NCI-H146 treated with DMSO at 0.1 percent for 48 hours (cell line): Measurements from ENCODE around the gene GLIS2.

Source experiments
- DNase-seq: peaks from one replicate; lab custom pipeline; 2025; ENCODE audit not compliant: unreplicated experiment; lab: John Stamatoyannopoulos, UW

Gene GLIS2

GRCh38 chr16:4350365-4350786 lies 34.5 kb downstream of the GLIS2 start:
- DNase-seq: no peak

GRCh38 chr16:4350787-4351659 lies 35.2 kb downstream of the GLIS2 start, which contains the start of gene PAM16:
PAM16 (minus strand) TSS chr16:4351321; CDS start chr16:4351234, 87 bp downstream.
- peak; percentile 94 for DNase-seq

DNA sequence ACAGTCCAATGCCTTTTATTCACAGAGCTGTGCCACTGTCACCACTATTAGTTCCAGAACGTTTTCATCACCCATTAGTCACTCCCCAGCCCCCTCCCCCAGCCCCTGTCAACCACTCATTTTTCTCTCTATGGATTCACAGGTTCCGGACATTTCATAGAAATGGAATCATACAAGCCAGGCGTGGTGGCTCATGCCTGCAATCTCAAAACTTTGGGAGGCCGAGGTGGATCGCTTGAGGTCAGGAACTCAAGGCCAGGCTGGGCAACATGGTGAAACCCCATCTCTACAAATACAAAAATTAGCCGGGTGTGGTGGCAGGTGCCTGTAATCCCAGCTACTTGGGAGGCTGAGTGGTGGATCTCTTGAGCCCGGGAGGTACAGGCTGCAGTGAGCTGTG lies 36.0 kb downstream of the GLIS2 start:
- DNase-seq: no peak

DNA sequence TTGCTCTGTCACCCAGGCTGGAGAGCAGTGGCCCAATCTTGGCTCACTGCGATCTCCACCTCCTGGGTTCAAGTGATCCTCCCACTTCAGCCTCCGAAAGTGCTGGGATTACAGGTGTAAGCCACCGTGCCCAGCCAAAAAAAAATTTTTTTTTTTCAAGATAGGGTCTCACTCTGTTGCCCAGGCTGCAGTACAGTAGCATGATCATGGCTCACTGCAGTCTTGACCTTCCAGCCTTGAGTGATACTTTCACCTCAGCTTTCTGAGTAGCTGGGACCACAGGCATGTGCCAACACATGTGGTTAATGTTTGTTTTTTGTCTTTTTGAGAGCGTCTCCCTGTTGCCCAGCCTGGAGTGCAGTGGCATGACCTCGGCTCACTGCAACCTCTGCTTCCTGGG lies 37.0 kb downstream of the GLIS2 start:
- no peak for DNase-seq

DNA sequence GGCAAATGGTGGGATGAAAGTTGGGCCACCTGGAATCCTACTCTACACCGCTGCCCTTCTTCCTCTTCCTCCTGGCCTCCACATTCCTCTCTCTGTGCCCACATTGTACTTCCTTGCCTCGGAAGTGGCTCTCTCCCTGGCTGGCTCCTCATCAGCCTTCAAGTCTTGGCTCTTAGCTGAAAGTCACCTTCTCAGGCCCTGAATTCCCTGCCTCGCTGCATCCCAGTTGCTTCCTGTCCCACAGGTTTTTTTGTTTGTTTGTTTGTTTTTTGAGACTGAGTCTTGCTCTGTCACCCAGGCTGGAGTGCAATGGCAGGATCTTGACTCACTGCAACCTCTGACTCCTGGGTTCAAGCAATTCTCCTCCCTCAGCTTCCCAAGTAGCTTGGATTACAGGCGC lies 37.8 kb downstream of the GLIS2 start:
- no peak for DNase-seq

DNA sequence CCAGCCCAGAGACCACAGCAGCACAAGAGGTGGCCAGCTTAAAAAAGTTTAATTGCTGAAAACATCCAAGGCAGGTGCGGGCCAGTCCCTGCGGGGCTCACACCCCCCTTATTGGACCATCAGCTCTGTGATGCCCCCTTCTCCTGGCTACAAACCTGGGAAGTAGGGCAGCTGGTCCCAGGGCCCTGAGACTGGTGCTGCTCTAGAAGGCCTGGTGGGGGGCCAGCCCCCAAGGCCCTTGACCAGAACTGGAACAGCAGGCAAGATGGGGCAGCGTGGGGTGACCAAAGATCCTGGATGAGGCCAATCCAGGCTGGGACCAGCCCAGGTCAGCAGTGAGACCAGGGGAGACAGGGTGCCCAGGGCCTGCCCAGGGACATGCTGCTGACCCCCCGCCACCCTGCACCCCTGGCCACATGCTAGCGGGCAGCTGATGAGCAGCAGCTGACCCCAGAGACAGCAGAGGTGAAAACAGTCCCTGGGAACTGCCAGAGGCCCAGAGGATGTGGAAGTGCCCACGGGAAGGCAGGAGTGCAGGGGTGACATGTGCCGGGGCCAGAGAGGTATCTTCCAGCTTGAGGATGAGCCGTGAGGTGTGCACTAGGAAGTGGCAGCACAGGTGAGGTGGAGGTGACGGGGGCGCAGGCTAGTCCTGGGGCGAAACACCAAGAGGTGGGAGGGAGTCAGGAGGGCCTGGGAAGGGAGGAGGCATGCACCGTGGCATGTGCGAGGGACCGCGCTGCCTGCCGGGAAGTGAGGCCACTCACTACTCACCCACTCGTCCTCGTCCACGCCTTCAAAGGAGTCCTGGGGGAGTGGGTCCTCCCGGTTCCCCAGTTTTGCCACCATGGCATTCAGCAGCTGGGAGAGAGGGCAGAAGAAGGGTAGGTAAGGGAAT lies 38.9 kb downstream of the GLIS2 start:
- no peak for DNase-seq

DNA sequence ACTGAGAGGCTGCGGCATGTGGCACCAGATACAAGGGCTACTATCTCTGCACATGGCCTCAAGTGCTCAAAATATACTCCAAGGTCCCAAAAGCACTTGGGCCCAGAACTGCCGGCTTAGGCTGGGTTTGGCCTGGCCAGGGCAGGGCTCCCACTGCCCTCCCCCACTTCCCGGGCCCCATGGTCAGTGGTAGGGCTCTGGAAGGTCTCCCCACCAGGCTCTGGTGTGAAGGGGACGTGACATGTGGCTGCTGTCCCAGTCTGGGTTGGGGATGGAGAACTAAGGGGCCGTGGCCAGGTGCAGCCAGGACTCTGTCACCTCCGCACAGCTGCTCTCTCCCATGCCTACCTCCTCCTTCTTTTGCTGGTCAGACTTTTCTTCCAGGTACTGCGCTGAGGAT lies 41.0 kb downstream of the GLIS2 start:
- no peak for DNase-seq

- no peak for DNase-seq
Observed at GRCh38 chr16:4358236-4358635, 42.4 kb downstream of the GLIS2 start.

DNA sequence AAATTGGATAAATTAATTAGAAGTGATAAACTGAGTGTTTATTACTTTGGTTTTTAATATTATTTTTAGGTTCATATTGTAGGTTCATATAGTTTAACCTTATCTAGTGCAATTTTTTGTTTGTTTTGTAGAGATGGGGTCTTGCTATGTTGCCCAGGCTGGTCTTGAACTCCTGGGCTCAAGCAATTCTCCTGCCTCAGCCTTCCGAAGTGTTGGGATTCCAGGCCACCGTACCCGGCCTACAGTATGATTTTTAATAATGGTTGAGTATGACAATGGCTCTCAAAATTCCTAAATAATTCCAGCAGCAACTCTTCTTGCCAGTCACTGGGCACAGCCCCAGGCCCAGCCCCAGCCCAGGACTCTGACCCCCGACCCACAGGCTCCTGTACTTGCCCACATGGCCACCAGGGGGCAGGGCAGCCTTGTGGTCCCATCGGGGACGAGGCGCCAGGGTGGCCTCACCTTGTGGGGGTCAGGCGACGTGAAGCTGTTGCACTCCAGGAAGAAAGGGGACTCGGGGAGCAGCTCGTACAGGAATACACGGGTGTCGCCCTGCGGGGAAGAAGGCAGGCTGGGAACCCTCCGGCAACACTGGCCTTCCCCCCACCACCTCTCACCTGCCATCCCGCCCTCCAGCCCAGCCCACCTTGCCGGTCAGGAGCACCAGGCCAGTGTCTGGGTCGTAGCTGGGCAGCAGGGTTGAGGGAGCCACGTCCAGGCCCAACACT lies 43.1 kb downstream of the GLIS2 start:
- DNase-seq: no peak

DNA sequence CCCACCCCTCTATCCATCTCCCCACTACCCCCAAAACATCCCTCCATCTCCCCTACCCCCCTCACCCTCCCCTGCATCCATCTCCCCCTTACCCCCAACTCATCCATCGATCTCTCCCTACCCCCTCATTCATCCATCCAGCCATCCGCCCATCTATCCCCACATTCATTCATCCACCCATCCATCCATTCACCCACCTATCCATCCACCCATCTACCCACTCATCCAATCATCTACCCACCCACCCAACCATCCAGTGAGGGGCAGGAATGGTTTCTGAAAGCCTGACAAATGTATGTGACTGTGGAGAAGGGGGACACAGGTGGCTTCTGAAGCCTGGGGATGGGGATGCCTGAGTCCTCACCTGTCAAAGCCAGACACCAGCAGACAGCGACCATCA lies 44.0 kb downstream of the GLIS2 start:
- no peak for DNase-seq

GRCh38 chr16:4360538-4361021 lies 44.7 kb downstream of the GLIS2 start:
- DNase-seq: peak; percentile 7

DNA sequence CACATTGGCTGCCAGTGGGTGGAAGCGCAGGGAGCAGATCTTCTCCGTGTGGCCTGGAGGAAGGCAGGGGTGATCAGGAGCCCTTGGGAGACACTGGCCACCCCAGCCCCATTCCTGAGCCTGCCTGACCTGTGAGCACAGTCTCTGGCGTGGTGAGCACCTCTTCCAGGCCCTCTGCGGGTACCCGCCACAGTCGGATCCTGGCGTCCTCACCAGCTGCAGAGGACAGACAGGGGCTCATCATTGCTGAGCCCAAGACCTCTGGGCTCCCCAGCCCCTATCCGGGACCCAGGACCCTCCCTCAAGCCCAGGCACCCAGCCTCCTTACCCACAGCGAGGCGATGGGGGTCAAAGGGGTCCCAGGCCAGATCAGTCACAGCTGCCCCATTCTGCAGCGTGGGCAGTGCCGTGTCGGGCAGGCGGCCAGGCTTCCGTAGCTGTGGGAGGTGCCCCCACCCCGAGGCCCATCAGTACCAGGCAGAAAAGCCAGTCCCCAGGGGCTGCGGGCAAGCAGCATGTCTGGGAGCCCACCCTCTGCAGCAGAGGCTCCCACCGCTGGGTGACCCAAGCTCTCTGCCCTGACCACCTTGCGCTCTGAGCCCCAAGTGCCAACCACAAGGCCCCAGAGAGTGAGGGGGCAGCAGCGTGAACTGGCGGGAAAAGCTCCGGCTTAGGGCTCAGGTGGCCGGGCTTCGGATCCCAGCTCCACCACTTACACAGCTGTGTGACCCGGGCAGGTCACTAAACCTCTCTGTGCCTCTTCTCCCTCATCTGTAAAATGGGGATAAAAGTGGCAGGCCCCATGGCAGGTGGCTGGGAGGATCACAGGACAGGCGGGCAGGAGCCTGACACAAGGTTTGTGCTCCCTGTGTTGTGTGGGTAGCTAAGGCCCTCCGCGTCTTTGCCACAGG lies 45.4 kb downstream of the GLIS2 start:
- DNase-seq: no peak

- no peak for DNase-seq
Observed at GRCh38 chr16:4361944-4362311, 46.1 kb downstream of the GLIS2 start.

DNA sequence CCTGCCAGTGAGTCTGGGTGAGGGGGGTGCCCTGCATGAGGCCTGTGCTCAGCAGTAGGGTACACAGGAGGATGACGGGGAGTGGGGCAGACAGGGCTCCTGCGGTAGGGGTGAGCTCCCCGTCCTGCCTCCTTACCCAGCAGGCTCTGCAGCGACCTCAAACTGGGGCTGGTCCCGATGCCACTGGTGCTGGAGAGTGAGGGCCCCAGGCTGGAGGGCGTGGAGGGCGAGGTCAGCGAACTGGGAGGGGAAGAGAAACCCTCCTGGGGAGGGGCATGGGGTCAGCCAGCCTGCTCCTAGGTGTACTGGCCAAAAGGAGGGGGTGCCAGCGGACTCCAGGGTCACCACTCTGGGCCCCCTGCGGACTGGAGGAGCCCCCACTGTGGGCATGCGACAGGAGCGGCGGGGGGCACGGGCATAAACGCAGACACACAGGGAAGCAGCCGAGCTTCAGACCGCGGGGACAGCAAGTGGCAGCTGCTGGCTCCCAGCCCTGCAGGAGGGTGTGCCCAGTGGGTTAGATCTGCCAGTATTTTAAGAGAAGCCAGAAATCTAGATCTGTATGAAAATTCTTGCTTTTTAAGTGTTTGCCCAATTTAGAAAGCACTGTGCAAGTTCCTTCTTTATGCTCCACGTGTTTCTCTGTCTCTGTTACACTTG lies 46.7 kb downstream of the GLIS2 start:
- no peak for DNase-seq

DNA sequence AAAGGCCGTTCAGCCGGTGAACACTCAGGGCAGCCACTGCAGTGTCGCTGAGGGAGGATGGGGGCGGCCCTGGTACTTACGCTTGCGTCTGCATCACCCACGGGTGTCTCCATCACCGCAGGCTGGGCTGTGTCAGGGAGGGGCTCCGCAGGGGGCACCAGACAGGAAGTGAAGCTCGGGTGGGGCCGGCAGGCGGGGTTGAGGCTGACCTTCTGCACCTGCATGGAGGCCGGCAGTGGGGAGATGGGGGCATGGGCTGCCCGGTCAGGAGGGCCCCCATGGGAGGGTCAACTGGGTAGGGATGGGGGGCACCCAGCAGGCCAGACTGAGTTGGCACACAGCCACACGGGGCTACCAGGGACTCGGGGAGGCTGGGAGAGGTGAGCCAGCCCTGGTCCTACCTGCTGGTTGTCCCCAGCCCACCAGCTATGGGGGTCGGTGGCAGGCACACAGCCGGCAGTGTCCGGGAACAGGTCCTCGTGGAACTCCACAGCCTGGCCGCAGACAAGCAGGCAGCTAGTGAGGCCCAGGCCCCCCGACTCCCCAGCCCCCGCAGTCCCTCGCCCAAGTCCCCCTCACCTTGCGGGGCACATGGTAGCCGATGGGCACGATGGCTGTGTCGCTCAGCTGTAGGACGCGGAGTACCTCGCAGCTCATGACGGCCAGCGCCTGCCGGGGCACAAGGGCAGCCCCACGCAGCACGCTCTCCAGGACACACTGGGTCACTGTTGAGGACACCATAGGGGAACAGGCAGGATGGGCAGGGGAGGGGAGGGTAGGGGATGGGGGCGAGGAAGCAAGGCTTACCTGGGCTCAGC lies 48.5 kb downstream of the GLIS2 start:
- no peak for DNase-seq

GRCh38 chr16:4365014-4365406 lies 49.1 kb downstream of the GLIS2 start:
- DNase-seq: no peak

GRCh38 chr16:4365615-4366014 lies 49.7 kb downstream of the GLIS2 start:
- DNase-seq: no peak

DNA sequence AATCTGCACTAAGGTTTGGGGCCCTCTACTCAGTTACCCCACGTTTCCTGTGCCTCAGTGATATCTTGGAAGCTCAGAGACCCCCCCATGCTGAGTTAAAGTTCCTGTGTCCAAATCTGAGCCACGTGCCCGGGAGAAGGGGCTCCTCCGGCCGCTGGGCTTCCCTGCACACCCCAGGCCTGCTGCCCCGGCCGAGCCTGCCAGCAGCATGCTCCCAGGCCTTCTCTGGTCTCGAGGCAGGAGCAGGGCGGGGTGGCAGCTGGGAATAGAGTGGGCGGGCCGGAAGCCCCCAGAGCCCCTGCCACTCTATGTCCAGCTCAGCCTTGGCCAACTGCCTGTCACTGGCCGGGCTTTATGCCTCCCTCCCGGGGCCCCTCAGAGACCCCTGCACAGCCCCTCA lies 50.1 kb downstream of the GLIS2 start:
- DNase-seq: no peak

- DNase-seq: no peak
Observed at GRCh38 chr16:4367393-4367856, 51.6 kb downstream of the GLIS2 start.
